IMR-90 (cell line): ENCODE measurements around the gene KANK3. TPM values are rescaled to one million over a fixed set of nuclear protein-coding genes. Genes with fewer than 3 reads are reported as not detected.

ENCODE experiments used
- ATAC-seq: fragments of 200-7000 bp; cut with Tn5 transposase; 2 replicates; pipeline ENCODE4 v1.9.1; 2020; ENCODE audit warnings: low read depth, mild to moderate bottlenecking, moderate library complexity
- BruUV-seq: library from RNA; stranded (reverse); fragments of 400-500 nt; replicated peaks from 2 replicates; lab custom pipeline; 2021; lab: Mats Ljungman, UMichigan
- CTCF ChIA-PET: fragments of 300-600 bp; formaldehyde crosslinking; extraction: SDS; loops from one replicate; lab custom pipeline; 2021; ENCODE audit warnings: antibody characterized with exemption; lab: Yijun Ruan, JAX
- POLR2A ChIA-PET: fragments of 300-600 bp; sonication (Branson Sonifier 250); formaldehyde crosslinking; loops from one replicate; lab custom pipeline; 2022; ENCODE audit warnings: antibody characterized with exemption; ENCODE audit not compliant: unreplicated experiment; lab: Charles Lee
- DNase-seq: peaks from one replicate; pipeline ENCODE4 v3.0.0; 2013
- H2AFZ ChIP-seq: replicated peaks from 2 replicates; pipeline ENCODE3; 2013; ENCODE audit warnings: low read length, mild to moderate bottlenecking; ENCODE audit not compliant: poor library complexity
- H2AK5ac ChIP-seq: 2 replicates; pipeline ENCODE4 v1.6.1; 2013; ENCODE audit warnings: low read depth, low read length, inconsistent platforms
- H2AK9ac ChIP-seq: replicated peaks from 2 replicates; pipeline ENCODE3; 2013; ENCODE audit warnings: mild to moderate bottlenecking, low read depth, low read length, moderate library complexity; ENCODE audit not compliant: poor library complexity
- H2BK120ac ChIP-seq: 2 replicates; pipeline ENCODE4 v1.6.1; 2013; ENCODE audit warnings: low read depth, low read length, inconsistent platforms
- H2BK15ac ChIP-seq: 3 replicates; pipeline ENCODE4 v1.6.1; 2013; ENCODE audit warnings: low read depth, low read length, inconsistent platforms
- H2BK20ac ChIP-seq: 2 replicates; pipeline ENCODE4 v1.6.1; 2013; ENCODE audit warnings: low read depth, mild to moderate bottlenecking, inconsistent platforms, low read length, moderate library complexity
- H2BK5ac ChIP-seq: 2 replicates; pipeline ENCODE4 v1.6.1; 2013; ENCODE audit warnings: mild to moderate bottlenecking, low read depth, low read length, inconsistent platforms; ENCODE audit not compliant: poor library complexity, severe bottlenecking
- H3K14ac ChIP-seq: replicated peaks from 2 replicates; pipeline ENCODE4 v1.6.1; 2013; ENCODE audit warnings: low read depth, low read length, inconsistent platforms
- H3K18ac ChIP-seq: 2 replicates; pipeline ENCODE4 v1.6.1; 2013; ENCODE audit warnings: low read depth, low read length, control low read depth
- H3K23ac ChIP-seq: 2 replicates; pipeline ENCODE4 v1.6.1; 2013; ENCODE audit warnings: low read depth, low read length, inconsistent platforms
- H3K27ac ChIP-seq: 2 replicates; pipeline ENCODE4 v1.5.1; 2013; ENCODE audit warnings: mild to moderate bottlenecking, control low read depth, low read length; ENCODE audit not compliant: insufficient read depth
- H3K27me3 ChIP-seq: 2 replicates; pipeline ENCODE4 v1.6.1; 2013; ENCODE audit warnings: low read length; ENCODE audit not compliant: control insufficient read depth, insufficient read depth
- H3K36me3 ChIP-seq: 2 replicates; pipeline ENCODE4 v1.6.1; 2013; ENCODE audit warnings: low read length, mixed read lengths; ENCODE audit not compliant: control insufficient read depth, insufficient read depth
- H3K4ac ChIP-seq: 2 replicates; pipeline ENCODE4 v1.6.1; 2013; ENCODE audit warnings: low read depth, low read length, inconsistent platforms
- H3K4me1 ChIP-seq: 2 replicates; pipeline ENCODE4 v1.6.1; 2013; ENCODE audit warnings: low read length, mixed read lengths; ENCODE audit not compliant: control insufficient read depth, insufficient read depth
- H3K4me2 ChIP-seq: 2 replicates; pipeline ENCODE4 v1.6.1; 2013; ENCODE audit warnings: low read depth, mild to moderate bottlenecking, control low read depth, low read length, moderate library complexity
- H3K4me3 ChIP-seq: 2 replicates; pipeline ENCODE4 v1.5.1; 2013; ENCODE audit warnings: low read depth, mild to moderate bottlenecking, control low read depth, low read length, moderate library complexity; ENCODE audit not compliant: insufficient read depth
- H3K56ac ChIP-seq: 2 replicates; pipeline ENCODE4 v1.6.1; 2013; ENCODE audit warnings: low read length, inconsistent platforms; ENCODE audit not compliant: insufficient read depth; ENCODE audit errors: extremely low read depth
- H3K79me1 ChIP-seq, 2 experiments: 2 replicates each; pipeline ENCODE4 v1.6.1; 2013; ENCODE audit warnings: low read length in 2 of 2, inconsistent platforms in 1 of 2, low read depth in 1 of 2
- H3K9ac ChIP-seq: 2 replicates; pipeline ENCODE4 v1.6.1; 2013; ENCODE audit warnings: low read depth, low read length, control low read depth
- H3K9me1 ChIP-seq: 2 replicates; pipeline ENCODE4 v1.6.1; 2013; ENCODE audit warnings: low read length, inconsistent platforms; ENCODE audit not compliant: insufficient read depth
- H3K9me3 ChIP-seq: 2 replicates; pipeline ENCODE4 v1.6.1; 2013; ENCODE audit warnings: low read length; ENCODE audit not compliant: control insufficient read depth, insufficient read depth
- H4K20me1 ChIP-seq: 2 replicates; pipeline ENCODE4 v1.6.1; 2013; ENCODE audit warnings: low read length, inconsistent platforms; ENCODE audit not compliant: insufficient read depth
- H4K5ac ChIP-seq: 2 replicates; pipeline ENCODE4 v1.6.1; 2013; ENCODE audit warnings: mild to moderate bottlenecking, low read depth, low read length, control low read depth
- H4K8ac ChIP-seq, 2 experiments: 2 replicates each; pipeline ENCODE4 v1.6.1; 2013; ENCODE audit warnings: low read depth in 2 of 2, low read length in 2 of 2, control low read depth in 1 of 2, inconsistent platforms in 1 of 2
- H4K91ac ChIP-seq: 2 replicates; pipeline ENCODE4 v1.6.1; 2013; ENCODE audit warnings: low read depth, low read length, inconsistent platforms; ENCODE audit not compliant: insufficient read depth
- CHD1 ChIP-seq: IDR thresholded peaks from 2 replicates; pipeline ENCODE4 v1.6.1; 2012; ENCODE audit warnings: low read depth, low read length, improper control_type of control experiment
- ELK1 ChIP-seq: fragments of 150-350 bp; IDR thresholded peaks from 2 replicates; pipeline ENCODE4 v1.6.1; 2016; ENCODE audit warnings: low read depth, mild to moderate bottlenecking, low read length, moderate library complexity, borderline replicate concordance
- NFE2L2 ChIP-seq: fragments of 150-350 bp; IDR thresholded peaks from 2 replicates; pipeline ENCODE4 v1.6.1; 2016; ENCODE audit warnings: low read depth, mild to moderate bottlenecking, low read length
- RAD21 ChIP-seq: IDR thresholded peaks from 2 replicates; pipeline ENCODE4 v1.6.1; 2012; ENCODE audit warnings: low read length, improper control_type of control experiment
- WGBS, 2 experiments: methylation state at CpG; one replicate each; pipeline versions ENCODE4 v1.1.5 to v1.1.7; 2013; ENCODE audit warnings: missing lambda C conversion rate in 2 of 2; ENCODE audit not compliant: insufficient read length in 1 of 2; ENCODE audit errors: extremely low coverage in 2 of 2; 5-methylcytosine and 5-hydroxymethylcytosine counted together
- dilution Hi-C: fragments of 300-500 bp; cut with HindIII; formaldehyde crosslinking; loops from one replicate; pipeline ENCODE4 v1.14.3; 2018; ENCODE audit warnings: low sequenced_read_pairs; ENCODE audit not compliant: unreplicated experiment
- in situ Hi-C: fragments of 300-500 bp; cut with MboI; formaldehyde crosslinking; loops from 3 replicates; pipeline ENCODE4 v1.14.3; 2019; ENCODE audit warnings: low sequenced_read_pairs, inconsistent platforms, mixed read lengths
- intact Hi-C: fragments of 100-400 bp; cut with micrococcal nuclease; formaldehyde crosslinking; loops from 2 replicates; pipeline ENCODE4 v1.10.0; 2022
- polyA plus RNA-seq, 3 experiments: library from polyadenylated mRNA; depleted of rRNA; stranded (reverse); fragments of >200 nt; gene quantifications; 2 replicates each; pipeline ENCODE4 v1.2.3, GENCODE V29; 2012; ENCODE audit warnings: low replicate concordance in 1 of 3
- total RNA-seq: library from RNA; depleted of rRNA; stranded (reverse); fragments of >200 nt; gene quantifications from 2 replicates; pipeline ENCODE4 v1.2.3, GENCODE V29; 2012

Gene KANK3
- total and polyA plus RNA-seq, 2 of the 4 experiments (the other 2 are of a cell fraction) = 0.07 TPM; not detected in 1

DNA sequence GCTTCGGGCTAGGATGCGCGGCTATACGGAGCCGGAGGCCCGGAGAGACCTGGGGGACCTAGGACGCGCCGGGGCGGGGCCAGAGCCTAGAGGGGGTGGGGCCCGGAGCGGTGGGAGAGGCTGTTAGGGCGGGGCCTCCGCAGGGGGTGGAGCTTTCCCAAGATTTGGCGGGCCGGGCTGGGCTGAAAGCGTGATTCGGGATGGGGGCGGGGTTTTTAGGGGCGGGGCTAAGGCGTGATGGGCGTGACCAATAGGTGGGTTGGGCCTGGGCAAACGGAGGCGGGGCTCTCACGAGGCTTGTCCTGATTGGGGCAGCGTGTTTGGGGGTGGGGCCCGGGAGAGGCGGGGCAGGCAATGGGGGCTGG lies 47.5 kb upstream of the KANK3 start:
- BruUV-seq = no TSS peak
- POLR2A ChIA-PET = interaction anchor here (0.5 to 1.0 kb wide), 3 partner anchors 30 to 462 kb away, joined by 4 to 5 read pairs (median 4); no protein-coding TSS in a partner anchor
- no peaks in the 10 kb centered on the region for H3K36me3 ChIP-seq
- H3K18ac ChIP-seq = no peak overlapping the region
- H4K5ac ChIP-seq = peak overlapping the region; percentile 47; the same call in 1 of the 2 replicates
- no peak overlapping the region for H2BK15ac ChIP-seq
- peak overlapping the region; percentile 86; the same call in 1 of the 2 replicates for H4K91ac ChIP-seq
- no peak overlapping the region for H2BK120ac ChIP-seq
- intact Hi-C loops = loop anchor here (1.0 kb wide), 1 partner anchor 23 kb away; no protein-coding TSS in a partner anchor
- peak overlapping the region; percentile 75 for H3K14ac ChIP-seq
- H3K4me1 ChIP-seq = peaks cover 16% of the 10 kb centered on the region
- 0% methylated on average over 3 of the region's 28 CpGs; no CpG with 5 or more reads in 1 of the 2 experiments for WGBS, 2 experiments
- peak overlapping the region; percentile 72 for H3K4me3 ChIP-seq
- H3K9me3 ChIP-seq = no peaks in the 10 kb centered on the region
- peak overlapping the region; percentile 71 for H3K9ac ChIP-seq
- TF ChIP-seq RAD21 (no peak), NFE2L2 (no peak), ELK1 (no peak), CHD1 (0 out of 2 replicates have a peak, but pooled peaks have one; percentile 59)
- dilution Hi-C loops = no loop called here
- ATAC-seq (peak; percentile 86), DNase-seq (peak; percentile 89)
- no peak overlapping the region for H3K56ac ChIP-seq
- H3K27ac ChIP-seq = peak overlapping the region; percentile 86
- peak overlapping the region; percentile 95 for H2AFZ ChIP-seq
- peaks cover 18 to 50% of the 10 kb centered on the region in 2 experiments for H3K79me1 ChIP-seq
- H3K9me1 ChIP-seq = peaks cover 17% of the 10 kb centered on the region
- peak overlapping the region; percentile 96; the same call in 1 of the 2 replicates for H2AK5ac ChIP-seq
- H3K4ac ChIP-seq = peak overlapping the region; percentile 91
- peak overlapping the region in 1 of 2 experiments; percentile 78; a peak in 2 of 4 replicates for H4K8ac ChIP-seq
- peaks cover 44% of the 10 kb centered on the region for H4K20me1 ChIP-seq
- H3K27me3 ChIP-seq = no peaks in the 10 kb centered on the region
- H3K23ac ChIP-seq = no peak overlapping the region
- peak overlapping the region; percentile 80 for H2BK5ac ChIP-seq
- H2BK20ac ChIP-seq = no peak overlapping the region
- peak overlapping the region; percentile 96 for H2AK9ac ChIP-seq
- H3K4me2 ChIP-seq = peak overlapping the region; percentile 77
- CTCF ChIA-PET = interaction anchor here (1.0 kb wide), 1 partner anchor 115 kb away, joined by 3 read pairs; no protein-coding TSS in a partner anchor
- in situ Hi-C loops = no loop called here
